Aorta (tissue), 5 donors: ENCODE results near the gene SYPL1. TPM values are rescaled to one million over a fixed set of nuclear protein-coding genes. Genes with fewer than 3 reads are reported as not detected.
A peak's percentile ranks its signal among the peaks of the same experiment; 100 is the strongest.

Experiments
- ATAC-seq: fragments of 200-7000 bp; cut with Tn5 transposase; one replicate; pipeline ENCODE4 v1.9.1; 2022; ENCODE audit warnings: moderate library complexity; ENCODE audit not compliant: low FRiP score
- DNase-seq, 2 donors: peaks; one replicate each; pipeline ENCODE4 v3.0.0-alpha.2; 2020
- H3K27ac ChIP-seq, 2 donors: one replicate each; pipeline ENCODE4 v1.5.1; 2013; ENCODE audit warnings: low read length in 2 of 2, mild to moderate bottlenecking in 2 of 2, moderate library complexity in 2 of 2, control low read depth in 1 of 2, inconsistent platforms in 1 of 2, low read depth in 1 of 2
- H3K27me3 ChIP-seq, 2 donors: one replicate each; pipeline ENCODE4 v1.6.1; 2013; ENCODE audit warnings: control low read depth in 1 of 2, low read length in 1 of 2, mild to moderate bottlenecking in 1 of 2, moderate library complexity in 1 of 2; ENCODE audit not compliant: insufficient read depth in 2 of 2, control insufficient read depth in 1 of 2
- H3K36me3 ChIP-seq, 2 donors: one replicate each; pipeline ENCODE4 v1.6.1; 2013; ENCODE audit warnings: control low read depth in 1 of 2, low read length in 1 of 2, mild to moderate bottlenecking in 1 of 2; ENCODE audit not compliant: insufficient read depth in 2 of 2, control insufficient read depth in 1 of 2
- H3K4me1 ChIP-seq, 2 donors: one replicate each; pipeline ENCODE4 v1.6.1; 2013; ENCODE audit warnings: low read length in 2 of 2, control low read depth in 1 of 2, mild to moderate bottlenecking in 1 of 2, moderate library complexity in 1 of 2; ENCODE audit not compliant: insufficient read depth in 2 of 2, control insufficient read depth in 1 of 2
- H3K4me3 ChIP-seq, 2 donors: one replicate each; pipeline ENCODE4 v1.5.1; 2013; ENCODE audit warnings: low read length in 2 of 2, control low read depth in 1 of 2, mild to moderate bottlenecking in 1 of 2
- H3K9me3 ChIP-seq: one replicate; pipeline ENCODE4 v1.6.1; 2013; ENCODE audit warnings: mild to moderate bottlenecking, low read length; ENCODE audit not compliant: control insufficient read depth
- WGBS, 2 donors: extraction: QIAGEN DNeasy Blood & Tissue Kit; methylation state at CpG; one replicate each; pipeline ENCODE4 v1.1.7; 2013; 5-methylcytosine and 5-hydroxymethylcytosine counted together
- intact Hi-C, 2 donors: fragments of 100-400 bp; cut with DNase I; formaldehyde crosslinking; loops; one replicate each; pipeline versions ENCODE4 v1.14.2 to v1.15.0; 2022
- polyA plus RNA-seq, 2 donors: library from polyadenylated mRNA; stranded (reverse); fragments of 200-250 nt; gene quantifications; one replicate each; pipeline ENCODE4 v1.2.3, GENCODE V29; 2013
- total RNA-seq, 2 donors: library from RNA; stranded (reverse); fragmentation: NEBNext Ultra II Directional; extraction: Animal tissue kit (Norgen Biotek cat#: 25700); gene quantifications; one replicate each; pipeline ENCODE4 v1.2.1, GENCODE V29; 2021
- donor health status: healthy with polysubstance abuse.
- donor health status: Bipolar disorder and iron deficiency.
- donor health status: DM: no; HTN: no; CAD: no.
- donor health status: DM: no; HTN: no; CAD: no.
- donor health status: DM: yes; HTN: yes; CAD: no.

The SYPL1 gene
- total and polyA plus RNA-seq, 4 donors: 38.9 to 70.5 (median 62.5) TPM

DNA sequence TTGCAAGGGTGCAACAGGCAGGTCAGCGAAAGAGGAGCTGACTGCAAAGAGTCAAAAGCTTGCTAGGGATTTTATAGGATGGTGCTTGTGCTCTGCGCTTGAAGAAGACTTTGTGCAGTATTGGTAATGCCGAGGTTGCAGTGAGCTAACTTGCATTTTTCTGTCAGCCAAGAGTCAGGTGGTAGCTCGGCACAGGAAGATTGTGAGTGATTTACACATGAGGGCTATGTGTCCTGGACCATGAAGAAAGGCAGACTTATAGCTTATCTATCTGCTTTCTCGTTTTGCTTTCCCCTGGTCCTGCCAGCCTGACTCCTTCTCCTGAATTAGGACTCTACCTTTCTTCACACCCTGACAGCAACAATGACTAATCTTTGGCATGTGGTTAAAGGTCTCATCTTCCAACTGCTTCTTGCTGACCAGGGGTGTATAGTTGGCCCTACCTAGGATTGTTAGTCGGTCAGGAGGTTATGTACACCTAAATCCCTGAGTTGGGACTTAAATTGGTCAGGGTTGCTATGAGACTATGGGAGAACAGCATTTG, 4.1 kb upstream of the SYPL1 start:
- Histone ChIP-seq H3K27me3 (no peaks in the 10 kb centered on the region), H3K9me3 (no peaks in the 10 kb centered on the region), H3K4me3 (no peak overlapping the region), H3K27ac (no peak overlapping the region), H3K36me3 (no peaks in the 10 kb centered on the region), H3K4me1 (no peaks in the 10 kb centered on the region)
- DNase-seq: no peak
- intact Hi-C loops: no loop called here
- 78 to 85% methylated on average over 6 of the region's 6 CpGs for WGBS, 2 donors
- ATAC-seq: no peak

DNA sequence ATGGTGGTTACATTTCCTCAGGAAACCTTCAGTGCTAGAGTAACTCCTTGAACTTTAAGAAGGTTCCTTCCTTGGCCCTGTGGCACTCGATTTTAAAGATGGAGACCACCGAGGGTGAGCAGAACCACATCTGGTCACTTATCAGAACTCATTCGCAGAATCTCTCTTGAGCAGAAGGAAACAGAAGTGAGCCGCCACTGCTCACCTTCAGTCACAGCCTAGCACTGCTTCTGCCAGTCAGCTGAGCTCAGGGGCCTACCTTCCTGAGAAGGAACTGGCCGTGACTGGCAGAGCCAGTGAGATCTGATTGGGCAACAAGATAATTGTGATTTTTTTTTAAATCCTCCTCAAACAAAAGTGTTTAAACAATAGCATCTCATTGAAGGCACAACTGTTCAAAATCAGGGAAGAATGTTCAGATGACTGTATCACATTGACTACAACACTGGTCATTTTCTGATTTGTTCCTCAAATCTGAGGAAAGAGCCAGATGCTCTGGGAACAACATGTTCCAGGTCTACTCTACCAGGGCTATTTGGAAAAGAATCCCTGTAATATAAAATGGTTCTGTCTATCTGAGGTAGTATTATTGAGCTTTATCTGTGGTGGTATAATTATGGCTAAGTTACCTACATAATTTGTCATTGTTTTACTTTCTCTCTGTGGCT, 2.7 kb upstream of the SYPL1 start:
- Histone ChIP-seq H3K9me3 (no peaks in the 10 kb centered on the region), H3K27ac (no peak overlapping the region), H3K36me3 (no peaks in the 10 kb centered on the region), H3K4me1 (peaks cover 0 to 3% of the 10 kb centered on the region in 2 donors), H3K4me3 (no peak overlapping the region), H3K27me3 (no peaks in the 10 kb centered on the region)
- DNase-seq (no peak), ATAC-seq (no peak)
- intact Hi-C loops: loop anchor here (5.0 kb wide), 2 partner anchors 37 to 48 kb away; no protein-coding TSS in a partner anchor
- WGBS, 2 donors: 81% methylated on average over 5 of the region's 5 CpGs

- Histone ChIP-seq H3K9me3 (no peaks in the 10 kb centered on the region), H3K36me3 (no peaks in the 10 kb centered on the region), H3K4me3 (no peak overlapping the region), H3K27ac (peak overlapping the region; percentile 7 to 76), H3K27me3 (no peaks in the 10 kb centered on the region), H3K4me1 (peaks cover 2 to 3% of the 10 kb centered on the region in 2 donors)
- DNase-seq (no peak), ATAC-seq (no peak)
- intact Hi-C loops: loop anchor here (1.0 to 5.0 kb wide), 3 partner anchors 39 to 48 kb away; no protein-coding TSS in a partner anchor
- WGBS, 2 donors: 88 to 90% methylated on average over 17 of the region's 17 CpGs
These were observed 885 bp upstream of the SYPL1 start for GRCh38 chr7:106112972-106113421.

GRCh38 chr7:106111655-106112117, 426 bp downstream of the SYPL1 start:
- Histone ChIP-seq H3K9me3 (no peaks in the 10 kb centered on the region), H3K4me3 (peak overlapping the region; percentile 62 to 67), H3K27ac (peak overlapping the region; percentile 76 to 96), H3K4me1 (peaks cover 2 to 3% of the 10 kb centered on the region in 2 donors), H3K27me3 (no peaks in the 10 kb centered on the region), H3K36me3 (no peaks in the 10 kb centered on the region)
- intact Hi-C loops: loop anchor here (1.0 to 5.0 kb wide), 3 partner anchors 41 to 46 kb away; no protein-coding TSS in a partner anchor
- ATAC-seq (peak; percentile 90), DNase-seq (peak; percentile 78 to 91)
- 0% methylated on average over 43 to 53 of the region's 53 CpGs for WGBS, 2 donors

DNA sequence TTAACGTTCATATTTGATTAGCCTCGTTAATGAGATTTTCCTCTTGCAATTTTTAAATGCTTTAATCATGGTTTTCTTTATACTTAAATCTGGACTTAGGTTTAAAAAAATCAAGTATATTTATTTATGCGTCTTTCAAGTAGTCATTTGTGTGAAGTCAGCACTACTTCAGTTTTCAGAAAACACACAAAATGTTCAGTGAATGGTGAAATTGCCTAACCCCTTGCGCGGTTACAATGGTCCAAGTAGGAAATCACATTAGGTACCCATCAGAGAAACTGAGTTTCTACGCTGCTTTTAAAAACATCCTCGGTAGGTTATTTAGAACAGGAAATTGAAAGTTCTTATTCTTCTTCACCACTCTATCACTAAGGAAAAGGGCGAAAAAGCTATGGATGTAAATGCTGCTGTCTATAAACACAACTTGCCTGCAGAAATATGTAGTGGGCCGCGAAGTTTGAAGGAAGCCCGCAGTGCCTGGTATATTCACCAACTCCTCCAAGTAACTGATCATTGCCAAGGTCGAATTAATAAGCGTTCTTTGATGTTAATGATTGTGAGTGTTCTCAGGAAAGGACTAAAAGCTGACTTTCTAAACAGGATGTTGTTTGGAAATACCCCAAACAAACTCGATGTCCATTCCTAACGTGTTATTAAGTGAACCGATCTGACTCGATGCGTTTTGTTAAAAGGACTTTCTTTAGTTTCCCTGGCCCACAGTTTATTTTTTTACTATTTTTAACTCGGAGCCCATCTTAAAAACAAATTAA, 1.0 kb downstream of the SYPL1 start:
- peak overlapping the region; percentile 62 to 67 for H3K4me3 ChIP-seq
- H3K4me1 ChIP-seq: peaks cover 2 to 3% of the 10 kb centered on the region in 2 donors
- H3K27ac ChIP-seq: peak overlapping the region; percentile 76 to 96
- H3K9me3 ChIP-seq: no peaks in the 10 kb centered on the region
- 13 to 16% methylated on average over 19 of the region's 19 CpGs for WGBS, 2 donors
- no peak for DNase-seq
- intact Hi-C loops: loop anchor here (5.0 kb wide), 2 partner anchors 41 to 44 kb away; no protein-coding TSS in a partner anchor
- H3K36me3 ChIP-seq: no peaks in the 10 kb centered on the region
- ATAC-seq: no peak
- no peaks in the 10 kb centered on the region for H3K27me3 ChIP-seq

- Histone ChIP-seq H3K27me3 (no peaks in the 10 kb centered on the region), H3K4me1 (peaks cover 2 to 3% of the 10 kb centered on the region in 2 donors), H3K27ac (no peak overlapping the region), H3K36me3 (no peaks in the 10 kb centered on the region), H3K4me3 (no peak overlapping the region), H3K9me3 (no peaks in the 10 kb centered on the region)
- ATAC-seq (no peak), DNase-seq (no peak)
- intact Hi-C loops: loop anchor here (5.0 kb wide), 2 partner anchors 42 to 43 kb away; no protein-coding TSS in a partner anchor
These were observed 1.9 kb downstream of the SYPL1 start for GRCh38 chr7:106110238-106110560.

DNA sequence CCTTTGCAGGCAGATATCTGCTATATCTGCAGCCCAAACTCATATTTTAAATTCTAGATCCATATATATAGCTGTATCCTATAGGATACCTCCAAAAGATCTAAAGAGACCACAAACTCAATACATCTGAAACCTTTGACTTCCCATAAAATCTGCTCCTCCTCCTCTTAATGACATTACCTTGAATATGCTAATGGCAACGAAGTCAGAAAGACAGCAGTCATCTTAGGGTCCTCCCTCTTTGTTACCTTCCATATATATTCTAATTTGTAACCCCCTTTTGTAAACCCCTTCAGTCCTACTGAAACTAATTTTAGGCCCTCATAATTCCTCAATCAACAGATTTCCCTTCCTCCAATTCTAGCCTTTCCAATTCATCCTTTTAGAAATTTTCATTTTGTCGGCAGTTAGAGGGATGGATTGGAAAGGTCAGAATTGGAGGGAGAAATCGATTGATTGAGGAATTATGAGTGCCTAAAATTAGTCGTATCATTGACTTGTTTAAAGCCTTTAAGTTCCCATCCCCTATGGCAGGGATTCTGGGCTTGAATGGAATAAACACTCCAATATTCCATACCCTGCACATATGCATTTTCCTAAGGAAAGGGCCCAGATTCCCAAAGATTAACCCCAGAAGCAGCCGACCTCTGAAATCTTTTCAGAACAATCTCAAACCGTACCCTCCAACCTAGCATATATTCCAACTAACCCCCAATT, 2.4 kb downstream of the SYPL1 start:
- H3K4me3 ChIP-seq: peak overlapping the region in 1 of 2 donors; percentile 3
- ATAC-seq: no peak
- peaks cover 2 to 3% of the 10 kb centered on the region in 2 donors for H3K4me1 ChIP-seq
- no peaks in the 10 kb centered on the region for H3K36me3 ChIP-seq
- intact Hi-C loops: loop anchor here (5.0 kb wide), 2 partner anchors 42 to 43 kb away; no protein-coding TSS in a partner anchor
- H3K27me3 ChIP-seq: no peaks in the 10 kb centered on the region
- no peaks in the 10 kb centered on the region for H3K9me3 ChIP-seq
- DNase-seq: no peak
- 94 to 96% methylated on average over 6 of the region's 6 CpGs for WGBS, 2 donors
- H3K27ac ChIP-seq: no peak overlapping the region

DNA sequence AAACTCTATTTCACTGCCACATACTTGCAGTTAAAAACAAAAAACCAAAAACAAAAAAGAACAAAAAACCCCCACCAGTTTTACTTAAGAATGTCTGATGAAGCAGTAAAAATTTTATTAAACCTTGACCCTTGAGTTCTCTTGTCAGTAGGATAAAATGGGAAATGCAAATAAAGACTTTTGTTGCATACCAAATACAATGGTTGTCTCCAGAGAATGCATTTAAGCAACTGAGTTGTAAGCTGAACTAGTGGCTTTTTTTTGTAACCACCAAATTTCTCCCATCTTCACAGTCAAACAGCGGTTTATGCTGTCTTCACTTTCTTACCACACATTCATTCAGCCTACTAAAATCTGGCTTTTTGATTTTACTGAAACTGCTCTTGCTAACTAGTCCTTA, 3.1 kb downstream of the SYPL1 start:
- DNase-seq: no peak
- no peaks in the 10 kb centered on the region for H3K9me3 ChIP-seq
- intact Hi-C loops: no loop called here
- WGBS, 2 donors: 90 to 92% methylated on average over 1 of the region's 1 CpG
- peak overlapping the region in 1 of 2 donors; percentile 3 for H3K4me3 ChIP-seq
- H3K4me1 ChIP-seq: peaks cover 2 to 3% of the 10 kb centered on the region in 2 donors
- no peak for ATAC-seq
- no peak overlapping the region for H3K27ac ChIP-seq
- no peaks in the 10 kb centered on the region for H3K27me3 ChIP-seq
- no peaks in the 10 kb centered on the region for H3K36me3 ChIP-seq
